SW480 (cell line): ENCODE measurements around the gene COA3.

Source experiments
- DNase-seq: peaks from one replicate; pipeline ENCODE4 v3.0.0-alpha.2; 2016; ENCODE audit warnings: low spot score

The COA3 gene

GRCh38 chr17:42817866-42818265, 19.4 kb upstream of the COA3 start:
- DNase-seq: no peak

- no peak for DNase-seq
Observed at GRCh38 chr17:42814633-42815399, 16.3 kb upstream of the COA3 start.

- DNase-seq: no peak
Observed at GRCh38 chr17:42809250-42809649, 10.7 kb upstream of the COA3 start.

GRCh38 chr17:42806249-42806648, 7.7 kb upstream of the COA3 start:
- no peak for DNase-seq

- DNase-seq: no peak
Observed at GRCh38 chr17:42804918-42805367, 6.4 kb upstream of the COA3 start.

- no peak for DNase-seq
Observed at GRCh38 chr17:42803074-42803883, 4.8 kb upstream of the COA3 start.

GRCh38 chr17:42798011-42798382, 507 bp downstream of the COA3 start:
- DNase-seq: no peak

- DNase-seq: no peak
Observed at GRCh38 chr17:42797067-42798007, 1.2 kb downstream of the COA3 start.

GRCh38 chr17:42796066-42796758, 2.3 kb downstream of the COA3 start:
- DNase-seq: no peak

- DNase-seq: no peak
Observed at GRCh38 chr17:42795465-42795864, 3.0 kb downstream of the COA3 start.

GRCh38 chr17:42795061-42795460, 3.4 kb downstream of the COA3 start:
- no peak for DNase-seq

GRCh38 chr17:42792545-42792944, 6.0 kb downstream of the COA3 start:
- no peak for DNase-seq

- DNase-seq: no peak
Observed at GRCh38 chr17:42791948-42792347, 6.6 kb downstream of the COA3 start.

GRCh38 chr17:42787266-42787665, 11.2 kb downstream of the COA3 start:
- no peak for DNase-seq

- no peak for DNase-seq
Observed at GRCh38 chr17:42784811-42785592, 13.5 kb downstream of the COA3 start.

GRCh38 chr17:42784409-42784808, 14.1 kb downstream of the COA3 start:
- DNase-seq: no peak

GRCh38 chr17:42783791-42784138, 14.7 kb downstream of the COA3 start:
- no peak for DNase-seq

- DNase-seq: peak; percentile 45
Observed at GRCh38 chr17:42783062-42783790, 15.3 kb downstream of the COA3 start.

- no peak for DNase-seq
Observed at GRCh38 chr17:42782166-42783061, 16.1 kb downstream of the COA3 start.
